Posterior vena cava (tissue), 2 donors: ENCODE results near the gene MACROD2. TPM values are rescaled to one million over a fixed set of nuclear protein-coding genes. Genes with fewer than 3 reads are reported as not detected.

Experiments used
- DNase-seq: peaks from one replicate; pipeline ENCODE4 v3.0.0-alpha.2; 2020; ENCODE audit warnings: low spot score
- intact Hi-C, 2 donors: fragments of 100-400 bp; cut with DNase I; formaldehyde crosslinking; loops; one replicate each; pipeline versions ENCODE4 v1.14.1 to v1.14.2; 2022 to 2023
- total RNA-seq, 2 donors: library from RNA; stranded (reverse); fragmentation: NEBNext Ultra II Directional; extraction: Animal tissue kit (Norgen Biotek cat#: 25700); gene quantifications; one replicate each; pipeline ENCODE4 v1.2.1, GENCODE V29; 2021
- donor health status: DM: yes; HTN: yes; CAD: no.
- donor health status: DM: yes; HTN: yes; CAD: no.

Gene MACROD2
- total RNA-seq, 2 donors from 2014 or later: 15.5 to 25.5 TPM

GRCh38 chr20:14481863-14482262, 486.5 kb downstream of the MACROD2 start:
- DNase-seq: no peak

GRCh38 chr20:14488212-14488611, 492.9 kb downstream of the MACROD2 start:
- DNase-seq: no peak
- intact Hi-C loops: no loop called here

More at GRCh38 chr20:14481863-14482262, 486.5 kb downstream of the MACROD2 start:
- intact Hi-C loops: no loop called here

- intact Hi-C loops: no loop called here
- DNase-seq: no peak
These were observed 493.6 kb downstream of the MACROD2 start for GRCh38 chr20:14488756-14489479.

- no peak for DNase-seq
- intact Hi-C loops: no loop called here
These were observed 494.2 kb downstream of the MACROD2 start for GRCh38 chr20:14489544-14489943.

DNA sequence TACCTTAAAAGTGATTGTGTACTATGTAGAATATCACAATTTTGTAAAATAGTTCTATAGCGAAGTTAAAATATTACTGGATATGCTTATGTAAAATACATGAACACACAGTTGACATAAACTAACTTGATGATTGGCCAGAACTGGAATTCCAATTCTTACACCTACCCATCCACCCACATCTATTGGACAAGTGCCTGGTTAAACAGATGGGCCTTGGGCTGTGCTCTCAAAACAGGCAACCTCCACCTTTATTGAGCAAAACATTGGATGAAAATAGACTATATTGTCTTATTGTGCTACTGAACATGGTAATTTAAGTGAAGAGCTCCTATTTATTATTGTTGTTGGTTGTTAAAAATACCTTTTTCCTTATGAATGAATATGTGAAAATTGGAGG, 496.1 kb downstream of the MACROD2 start:
- no peak for DNase-seq
- intact Hi-C loops: no loop called here

GRCh38 chr20:14493408-14493807, 498.1 kb downstream of the MACROD2 start:
- intact Hi-C loops: no loop called here
- DNase-seq: no peak

GRCh38 chr20:14494355-14494754, 499.0 kb downstream of the MACROD2 start:
- intact Hi-C loops: no loop called here
- no peak for DNase-seq

- intact Hi-C loops: no loop called here
- DNase-seq: no peak
These were observed 499.8 kb downstream of the MACROD2 start for GRCh38 chr20:14495066-14495465.

DNA sequence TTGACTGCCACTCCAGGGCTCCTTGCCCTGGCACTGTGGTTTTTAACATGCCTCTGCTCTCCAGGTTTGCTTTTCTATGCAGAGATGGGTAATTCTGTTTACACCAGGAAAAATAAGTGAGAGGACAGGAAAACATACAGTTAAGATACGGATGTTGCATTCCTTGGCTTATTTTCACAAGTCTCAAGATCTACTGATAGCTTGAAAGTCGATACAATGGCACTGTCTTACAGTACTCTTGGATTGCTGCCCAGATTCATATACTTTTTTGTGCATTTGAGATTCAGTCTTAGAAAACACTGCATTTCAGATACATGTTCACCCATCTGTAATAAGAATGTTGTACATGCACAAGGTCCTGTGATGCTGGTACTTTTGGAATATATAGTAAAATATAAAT, 501.7 kb downstream of the MACROD2 start:
- intact Hi-C loops: no loop called here
- DNase-seq: no peak

- intact Hi-C loops: no loop called here
- DNase-seq: no peak
These were observed 503.5 kb downstream of the MACROD2 start for GRCh38 chr20:14498772-14499171.

GRCh38 chr20:14505476-14505875, 510.2 kb downstream of the MACROD2 start:
- intact Hi-C loops: no loop called here
- DNase-seq: no peak

DNA sequence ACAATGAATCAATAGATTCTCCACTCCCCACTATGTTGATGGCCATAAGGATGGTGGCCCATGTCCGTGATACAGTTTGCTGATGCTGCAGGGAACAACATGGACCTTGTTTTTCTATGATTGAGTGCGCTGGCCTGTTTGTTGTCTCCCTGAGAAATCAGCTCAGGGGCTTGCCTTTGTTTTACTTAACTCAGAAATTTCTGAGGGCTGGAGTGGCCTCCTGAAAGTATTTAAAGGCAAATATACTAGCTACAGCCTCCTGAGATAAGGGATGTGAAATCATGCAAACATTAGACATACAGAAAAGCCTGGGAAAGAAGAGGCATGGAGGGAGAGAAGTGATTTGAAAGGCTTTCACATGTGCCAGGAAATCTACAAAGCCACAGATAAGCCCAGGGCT, 512.4 kb downstream of the MACROD2 start:
- DNase-seq: no peak
- intact Hi-C loops: no loop called here

DNA sequence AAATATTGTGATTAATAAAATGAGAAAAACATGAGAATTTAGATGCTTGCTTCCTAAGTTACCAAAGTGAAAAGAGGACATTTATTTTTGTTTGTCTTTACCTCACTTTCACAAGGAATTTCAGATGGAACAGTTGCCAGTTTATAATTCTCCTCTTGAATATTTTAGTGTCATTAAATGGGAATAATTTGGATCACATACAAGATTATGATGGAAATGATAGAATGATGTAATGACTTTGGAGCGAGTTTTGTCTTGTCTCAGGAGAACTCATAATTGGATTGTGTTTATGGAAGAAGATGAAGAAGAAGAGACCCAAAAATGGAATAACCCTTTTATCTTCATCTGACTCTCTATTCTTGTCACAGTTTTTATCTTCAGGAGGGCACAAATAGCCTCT, 515.0 kb downstream of the MACROD2 start:
- DNase-seq: no peak

DNA sequence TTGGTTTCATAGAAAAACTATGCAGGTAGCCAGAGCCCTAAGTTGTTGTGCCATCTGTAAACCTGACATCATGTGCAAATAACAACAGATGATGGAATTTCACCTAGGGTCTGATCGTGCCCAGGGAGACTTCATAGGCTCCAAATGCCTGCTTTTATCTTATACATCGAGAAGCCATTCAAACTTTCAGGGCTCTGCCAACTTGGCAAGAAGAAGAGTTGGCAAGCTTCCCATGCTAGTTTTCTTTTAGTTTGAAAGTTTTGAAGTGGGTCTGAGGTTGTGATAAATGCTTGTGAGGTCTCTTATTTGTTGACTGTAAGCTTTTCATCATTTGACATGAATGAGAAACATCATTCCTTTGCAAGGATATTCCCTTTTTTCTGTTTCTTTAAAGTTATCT, 517.5 kb downstream of the MACROD2 start:
- intact Hi-C loops: no loop called here
- DNase-seq: no peak

More for the DNA sequence above, 515.0 kb downstream of the MACROD2 start:
- intact Hi-C loops: no loop called here

GRCh38 chr20:14518648-14519047, 523.3 kb downstream of the MACROD2 start:
- DNase-seq: no peak
- intact Hi-C loops: no loop called here

DNA sequence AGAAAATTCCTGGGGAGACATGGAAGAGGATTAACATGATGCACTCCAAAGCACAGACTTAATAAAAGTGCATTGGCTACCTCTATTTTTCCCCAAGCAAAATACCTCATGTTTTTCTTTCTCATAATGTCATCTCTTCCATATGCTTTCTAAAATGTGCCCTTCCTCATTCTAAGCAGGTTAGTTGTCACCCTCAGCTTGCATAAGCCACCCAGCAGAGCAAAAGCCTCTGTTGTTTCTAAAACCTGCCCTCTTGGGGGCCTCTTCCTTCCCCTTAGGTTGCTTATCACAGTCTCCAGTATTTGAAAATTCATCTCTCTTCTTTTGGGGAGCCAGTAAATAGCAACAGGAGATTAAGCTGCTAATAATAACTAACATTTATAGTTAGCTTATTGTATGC, 525.7 kb downstream of the MACROD2 start:
- no peak for DNase-seq
- intact Hi-C loops: no loop called here

DNA sequence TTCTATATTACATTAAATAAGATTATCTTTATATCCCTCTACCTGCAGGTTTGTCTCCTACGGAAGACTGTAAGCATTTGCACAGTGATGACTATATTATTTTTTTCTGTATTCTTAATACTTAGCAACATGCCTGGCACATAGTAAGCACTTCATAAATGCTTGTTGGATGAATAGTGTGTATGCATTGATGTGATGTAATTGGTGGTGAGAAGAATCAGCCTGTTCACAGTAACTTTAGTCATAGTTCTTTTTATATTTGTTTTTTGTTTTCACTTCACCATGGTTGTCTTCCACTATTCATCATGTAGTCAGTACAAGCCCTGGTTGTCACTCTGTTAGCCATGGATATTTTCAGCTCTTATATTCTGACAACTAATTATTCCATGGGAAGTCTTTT, 526.1 kb downstream of the MACROD2 start:
- intact Hi-C loops: no loop called here

DNA sequence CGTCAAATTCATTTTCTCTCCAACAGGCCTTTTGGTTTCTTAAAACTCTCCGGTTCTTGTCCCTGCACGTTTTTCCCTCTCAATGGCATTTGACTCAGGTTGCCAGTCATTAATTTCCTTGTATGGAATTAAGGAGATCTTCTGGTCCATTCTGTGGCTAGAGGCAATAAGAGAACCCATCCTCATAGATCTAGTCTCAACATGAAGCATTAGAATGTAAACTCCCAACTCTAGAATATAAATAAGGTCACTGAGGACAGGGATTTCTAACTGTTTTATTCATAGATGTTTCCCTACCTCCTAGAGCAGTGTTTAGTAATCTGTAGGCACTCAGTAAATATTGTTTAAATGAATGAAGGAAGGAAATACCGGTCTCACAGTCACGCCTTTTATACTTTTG, 527.3 kb downstream of the MACROD2 start:
- intact Hi-C loops: no loop called here
- no peak for DNase-seq

More for the DNA sequence above, 526.1 kb downstream of the MACROD2 start:
- no peak for DNase-seq

DNA sequence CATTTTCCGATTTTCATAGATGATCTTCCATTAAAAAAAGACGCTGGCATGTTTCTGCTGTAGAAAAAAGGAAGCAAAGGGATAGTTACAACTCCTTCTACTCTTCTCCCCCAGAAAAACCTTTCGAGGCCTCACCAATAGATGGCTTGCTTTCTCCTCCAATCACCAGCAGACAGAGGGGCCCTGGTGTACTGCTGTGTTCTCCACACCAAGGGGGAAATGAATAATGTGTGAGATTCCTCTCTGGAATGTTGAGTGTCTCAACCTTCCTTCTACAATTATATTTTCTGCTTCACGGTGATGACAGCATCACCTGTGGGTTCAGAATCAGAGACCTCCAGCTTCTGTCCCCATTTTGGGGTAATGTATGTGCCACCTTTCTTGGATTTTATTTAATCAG, 527.8 kb downstream of the MACROD2 start:
- intact Hi-C loops: no loop called here
- no peak for DNase-seq

DNA sequence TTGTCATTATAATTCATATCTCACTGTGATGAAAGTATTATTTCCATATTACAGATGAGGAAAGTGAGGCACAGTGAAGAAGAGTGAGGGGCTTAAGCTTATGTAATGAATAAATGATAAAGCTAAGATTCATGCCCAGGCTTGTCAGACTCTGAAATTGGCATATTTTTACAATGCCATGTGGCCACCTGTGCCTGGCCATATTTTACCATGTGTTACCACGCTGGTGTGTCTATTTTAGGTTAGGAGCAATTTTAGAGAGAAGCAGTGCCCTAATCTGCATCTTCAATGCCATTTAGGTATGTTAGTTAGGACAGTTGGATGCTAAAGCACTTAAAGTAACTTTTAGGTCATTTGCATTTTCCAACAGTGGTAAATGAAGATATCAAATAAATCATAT, 530.1 kb downstream of the MACROD2 start:
- no peak for DNase-seq
- intact Hi-C loops: no loop called here

DNA sequence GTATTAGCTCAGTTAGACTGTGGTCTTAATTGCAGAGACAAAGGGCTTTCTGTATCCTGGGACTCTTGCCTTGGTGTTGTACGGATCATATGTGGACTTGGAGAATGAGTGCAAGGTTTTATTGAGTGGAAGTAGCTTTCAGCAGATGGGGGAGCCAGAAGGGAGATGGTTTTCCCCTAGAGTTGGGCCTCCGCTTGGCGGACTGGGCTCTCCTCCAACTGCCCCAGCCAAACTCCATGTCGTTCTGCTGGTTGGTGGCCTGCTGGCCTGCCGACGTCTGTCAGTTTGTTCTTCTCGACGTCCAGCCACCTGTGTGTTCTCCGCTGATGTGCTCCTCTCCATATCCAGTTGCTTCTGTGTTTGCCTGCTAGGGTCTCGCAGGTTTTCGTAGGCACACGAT, 531.6 kb downstream of the MACROD2 start:
- DNase-seq: no peak
- intact Hi-C loops: no loop called here

DNA sequence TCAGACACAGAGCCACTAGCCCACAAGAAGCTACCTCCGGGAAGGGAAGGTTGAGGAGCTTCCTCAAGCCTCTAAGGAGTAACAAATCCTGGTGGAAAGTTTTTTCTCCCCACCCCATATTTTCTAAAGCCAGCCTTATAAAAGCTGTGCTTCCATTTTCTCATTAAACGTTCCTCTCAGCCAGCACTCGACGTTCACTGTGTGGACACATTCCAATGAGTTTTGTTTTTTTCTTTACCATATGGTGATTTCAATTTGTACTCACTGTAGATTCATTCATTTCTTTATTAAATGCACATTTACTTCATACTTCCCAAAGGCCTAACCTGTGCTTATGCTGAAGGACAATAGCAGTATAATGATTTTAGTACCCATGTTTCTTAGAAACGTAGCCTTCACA, 536.5 kb downstream of the MACROD2 start:
- intact Hi-C loops: no loop called here
- no peak for DNase-seq
